ENCODE data around the gene CDH4. TPM values are rescaled to one million over a fixed set of nuclear protein-coding genes. Genes with fewer than 3 reads are reported as not detected.

CDH4 gene
- total and polyA plus RNA-seq, 2 of the 8 experiments (the other 6 are each of a cell fraction or from before 2014, with no cell fraction given) = 4.3 to 7.9 TPM

DNA sequence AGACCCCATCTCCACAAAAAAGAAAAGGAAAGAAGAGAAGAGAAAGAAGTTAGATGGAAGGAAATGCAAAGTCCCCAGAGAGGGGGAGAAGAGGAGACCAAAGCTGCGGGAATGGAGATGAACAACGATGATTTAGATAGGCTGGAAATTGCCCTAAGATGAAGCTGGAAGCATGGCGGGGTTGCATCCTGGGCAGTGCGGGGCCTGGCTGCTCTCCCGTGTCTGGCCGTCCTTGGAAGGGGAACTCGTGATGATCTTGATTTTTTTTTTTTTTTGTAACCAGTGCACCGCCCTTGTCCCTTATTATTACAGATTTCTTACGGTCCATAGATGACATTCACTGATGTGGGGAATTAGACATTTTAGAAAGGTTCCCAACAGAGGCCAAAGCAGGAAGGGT is 276.5 kb downstream of the CDH4 start:
- H3K23ac ChIP-seq (ENCODE audit: insufficient read length) = no peak overlapping the region
- no peak overlapping the region for H3K18ac ChIP-seq (ENCODE audit: extremely low read depth, low read length)
- H3K4me3 ChIP-seq (ENCODE audit: extremely low read depth in 1 of 4, insufficient read depth in 2 of 4, low read depth in 3 of 4, low read length in 4 of 4) = no peak overlapping the region
- DNase-seq (ENCODE audit: low read depth in 1 of 2, low spot score in 2 of 2) (no peak), FAIRE-seq (no peak)
- 91% methylated on average over 8 of the region's 9 CpGs; no CpG with 5 or more reads in 1 of the 2 experiments for WGBS, 2 experiments (ENCODE audit: extremely low coverage in 1 of 2, insufficient coverage in 1 of 2, insufficient read length in 1 of 2, insufficient replicate concordance in 2 of 2, low coverage in 1 of 2, low lambda C conversion rate in 2 of 2, missing lambda C conversion rate in 1 of 2)
- no peaks in the 10 kb centered on the region for H3K79me2 ChIP-seq (ENCODE audit: control insufficient read depth in 1 of 2, insufficient read depth in 2 of 2, low read length in 2 of 2)
- H3K56ac ChIP-seq (replicated peaks; ENCODE audit: insufficient read length, low read depth, low read length) = no peak overlapping the region
- H3K23me2 ChIP-seq (ENCODE audit: low read depth, low read length) = 0 out of 2 replicates have a peak, but pooled peaks cover 2% of the 10 kb centered on the region
- no peak overlapping the region for H2AFZ ChIP-seq (ENCODE audit: low read length)
- H4K20me1 ChIP-seq (replicated peaks in 1 of 2; ENCODE audit: control insufficient read depth in 1 of 2, insufficient read depth in 2 of 2, low read length in 2 of 2) = no peaks in the 10 kb centered on the region
- ChIA-PET POLR2A (ENCODE audit: partially characterized antibody) (no interaction called here), CTCF (ENCODE audit: partially characterized antibody) (no interaction called here)
- H2BK5ac ChIP-seq (ENCODE audit: low read depth, low read length) = no peak overlapping the region
- H3K4me2 ChIP-seq (ENCODE audit: insufficient read depth in 1 of 2, low read depth in 2 of 2, low read length in 2 of 2) = no peak overlapping the region
- H4K8ac ChIP-seq (ENCODE audit: extremely low read depth, insufficient read depth, low read length) = no peak overlapping the region
- no peak overlapping the region for H4K5ac ChIP-seq (ENCODE audit: insufficient read length, low read depth, low read length)
- H2BK120ac ChIP-seq (replicated peaks; ENCODE audit: low read depth, low read length) = no peak overlapping the region
- no peak overlapping the region for H4K91ac ChIP-seq (replicated peaks; ENCODE audit: insufficient read length, low read length)
- no peak overlapping the region for H2BK12ac ChIP-seq (ENCODE audit: low read depth, low read length)
- H3K4ac ChIP-seq (replicated peaks; ENCODE audit: insufficient read length, low read depth, low read length) = no peak overlapping the region
- H2BK20ac ChIP-seq (ENCODE audit: low read length) = no peak overlapping the region
- no peaks in the 10 kb centered on the region for H3K36me3 ChIP-seq (ENCODE audit: control insufficient read depth in 2 of 4, insufficient read depth in 4 of 4, low read length in 3 of 4)
- no peak overlapping the region for H3K9ac ChIP-seq (replicated peaks in 1 of 4; ENCODE audit: extremely low read depth in 1 of 4, low read depth in 3 of 4, low read length in 3 of 4)
- H3K9me3 ChIP-seq (ENCODE audit: insufficient read depth in 2 of 2, low read depth in 1 of 2, low read length in 1 of 2) = no peaks in the 10 kb centered on the region
- H3K27me3 ChIP-seq (replicated peaks in 1 of 4; ENCODE audit: control insufficient read depth in 3 of 4, extremely low read depth in 1 of 4, insufficient read depth in 3 of 4, low read length in 3 of 4) = no peaks in the 10 kb centered on the region; a peak in 2 of 7 replicates
- H3K27ac ChIP-seq (ENCODE audit: low read depth, low read length) = no peak overlapping the region
- no peak overlapping the region for H2AK5ac ChIP-seq (ENCODE audit: low read depth, low read length)
- H3K4me1 ChIP-seq (replicated peaks in 1 of 4; ENCODE audit: control insufficient read depth in 3 of 4, insufficient read depth in 4 of 4, low read length in 3 of 4) = peaks cover 0 to 7% (median 2%) of the 10 kb centered on the region in 4 experiments; a peak in 3 of 7 replicates
- no peak overlapping the region for H2BK15ac ChIP-seq (ENCODE audit: low read length)
- no peaks in the 10 kb centered on the region for H3K79me1 ChIP-seq (ENCODE audit: low read depth, low read length)
- no peak overlapping the region for H3K14ac ChIP-seq (ENCODE audit: insufficient read length)
- TF ChIP-seq, protein P1, sequence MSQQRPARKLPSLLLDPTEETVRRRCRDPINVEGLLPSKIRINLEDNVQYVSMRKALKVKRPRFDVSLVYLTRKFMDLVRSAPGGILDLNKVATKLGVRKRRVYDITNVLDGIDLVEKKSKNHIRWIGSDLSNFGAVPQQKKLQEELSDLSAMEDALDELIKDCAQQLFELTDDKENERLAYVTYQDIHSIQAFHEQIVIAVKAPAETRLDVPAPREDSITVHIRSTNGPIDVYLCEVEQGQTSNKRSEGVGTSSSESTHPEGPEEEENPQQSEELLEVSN (IDR thresholded peaks at IDR 0.05) = no peak
- no peak for TF ChIP-seq BACH1 (IDR thresholded peaks at IDR 0.05; ENCODE audit: low read length)
- TF ChIP-seq SIN3A (conservative IDR thresholded peaks at IDR 0.05 in 1 of 2, IDR thresholded peaks at IDR 0.05 in 1 of 2; ENCODE audit: low read depth in 1 of 2, low read length in 2 of 2) = no peak
- no peak for TF ChIP-seq YY1 (IDR thresholded peaks at IDR 0.05; ENCODE audit: low read depth, low read length)
- no peak for TF ChIP-seq EP300 (IDR thresholded peaks at IDR 0.05; ENCODE audit: borderline replicate concordance in 1 of 2, low read depth in 2 of 2, low read length in 2 of 2)
- no peak for TF ChIP-seq SRF (IDR thresholded peaks at IDR 0.05; ENCODE audit: low read depth, low read length)
- TF ChIP-seq EGR1 (IDR thresholded peaks at IDR 0.05; ENCODE audit: borderline replicate concordance, low read depth, low read length) = no peak
- no peak for TF ChIP-seq SP1 (IDR thresholded peaks at IDR 0.05; ENCODE audit: low read depth, low read length)
- TF ChIP-seq BRCA1 (IDR thresholded peaks at IDR 0.05; ENCODE audit: low read depth, low read length) = no peak
- no peak for TF ChIP-seq CHD1 (IDR thresholded peaks at IDR 0.05; ENCODE audit: low read depth, low read length)
- TF ChIP-seq TEAD4 (IDR thresholded peaks at IDR 0.05; ENCODE audit: low read depth, low read length) = no peak
- TF ChIP-seq RBBP5 (IDR thresholded peaks at IDR 0.05; ENCODE audit: borderline replicate concordance, low read depth, low read length) = no peak

Measured in H1 (cell line).